Stimulated activated CD8-positive, alpha-beta memory T cell treated with anti-CD3 and anti-CD28 coated beads, Interleukin-7, amount 100 ng/mL, for 24 hours (primary cell): Measurements from ENCODE around the gene E4F1.

Source experiments
- DNase-seq: peaks from one replicate; pipeline ENCODE4 v3.0.0-alpha.2; 2020; ENCODE audit warnings: low read depth

E4F1 gene

DNA sequence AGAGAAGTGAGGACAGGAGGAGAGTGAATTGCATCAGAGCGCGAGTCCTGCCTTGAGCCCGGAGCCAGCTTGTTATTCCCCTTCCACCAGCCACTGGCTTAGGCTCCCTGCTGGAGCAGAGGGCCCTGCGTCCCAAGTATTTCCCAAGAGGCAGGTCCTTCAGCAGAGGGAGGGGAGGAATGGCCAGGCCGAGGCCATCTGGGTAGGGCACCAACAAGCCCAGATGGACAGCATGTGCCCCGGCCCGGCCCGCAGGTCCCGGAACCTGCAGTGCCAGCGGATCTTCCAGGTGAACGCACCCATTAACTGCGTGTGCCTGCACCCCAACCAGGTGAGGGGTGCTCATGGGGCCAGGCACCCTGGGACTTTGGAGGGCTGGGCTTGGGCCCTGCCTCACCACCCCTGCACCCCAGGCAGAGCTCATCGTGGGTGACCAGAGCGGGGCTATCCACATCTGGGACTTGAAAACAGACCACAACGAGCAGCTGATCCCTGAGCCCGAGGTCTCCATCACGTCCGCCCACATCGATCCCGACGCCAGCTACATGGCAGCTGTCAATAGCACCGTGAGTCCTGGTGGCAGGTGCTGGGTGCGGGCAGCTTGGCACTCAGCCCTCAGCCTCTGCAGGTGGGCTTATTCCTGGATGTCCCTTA lies 16.5 kb upstream of the E4F1 start:
- no peak for DNase-seq

DNA sequence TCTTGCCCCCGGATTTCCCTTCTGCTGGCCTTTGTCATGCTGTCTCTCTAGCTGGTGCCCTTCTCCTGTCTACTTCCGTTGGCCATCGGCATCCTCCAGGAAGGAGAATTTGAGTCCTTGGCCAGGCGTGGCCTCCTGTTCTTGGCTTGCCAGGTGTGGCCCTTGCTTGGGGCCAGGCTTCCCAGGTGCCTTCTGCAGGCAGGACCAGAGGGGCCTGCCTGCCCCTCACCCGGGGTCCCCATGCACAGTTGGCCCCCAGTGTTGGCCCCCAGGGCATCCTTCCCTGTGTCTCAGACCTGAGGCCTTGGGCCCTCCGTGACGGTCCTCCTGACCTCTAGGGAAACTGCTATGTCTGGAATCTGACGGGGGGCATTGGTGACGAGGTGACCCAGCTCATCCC lies 15.5 kb upstream of the E4F1 start:
- DNase-seq = no peak

DNA sequence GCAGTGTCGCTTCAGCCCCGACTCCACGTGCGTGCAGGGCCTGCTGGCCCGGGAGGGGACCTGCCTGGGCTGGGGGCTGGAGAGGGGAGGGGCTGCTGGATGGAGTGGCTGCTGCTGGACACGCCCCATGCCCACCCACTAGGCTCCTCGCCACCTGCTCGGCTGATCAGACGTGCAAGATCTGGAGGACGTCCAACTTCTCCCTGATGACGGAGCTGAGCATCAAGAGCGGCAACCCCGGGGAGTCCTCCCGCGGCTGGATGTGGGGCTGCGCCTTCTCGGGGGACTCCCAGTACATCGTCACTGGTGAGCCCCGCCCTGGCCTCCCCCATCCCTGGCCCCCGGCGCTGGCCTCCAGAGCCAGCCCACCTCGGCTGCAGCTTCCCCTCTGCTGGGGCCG lies 15.1 kb upstream of the E4F1 start:
- DNase-seq = no peak

DNA sequence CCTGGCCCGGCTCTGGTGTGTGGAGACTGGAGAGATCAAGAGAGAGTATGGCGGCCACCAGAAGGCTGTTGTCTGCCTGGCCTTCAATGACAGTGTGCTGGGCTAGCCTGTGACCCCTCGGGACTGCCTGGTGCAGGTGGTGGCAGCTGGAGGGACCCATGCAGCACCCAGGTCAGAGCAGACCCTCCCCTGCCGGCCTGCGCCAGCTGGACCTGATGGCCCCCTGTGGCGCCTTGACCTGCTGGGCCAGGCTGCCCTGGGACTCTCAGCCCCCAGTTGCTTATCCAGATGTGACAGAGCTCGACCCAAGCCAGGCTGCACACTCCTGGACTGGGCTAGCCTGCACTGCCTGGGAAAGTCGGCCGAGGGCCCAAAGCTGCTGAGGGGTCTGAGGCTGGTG lies 14.6 kb upstream of the E4F1 start:
- DNase-seq = no peak

DNA sequence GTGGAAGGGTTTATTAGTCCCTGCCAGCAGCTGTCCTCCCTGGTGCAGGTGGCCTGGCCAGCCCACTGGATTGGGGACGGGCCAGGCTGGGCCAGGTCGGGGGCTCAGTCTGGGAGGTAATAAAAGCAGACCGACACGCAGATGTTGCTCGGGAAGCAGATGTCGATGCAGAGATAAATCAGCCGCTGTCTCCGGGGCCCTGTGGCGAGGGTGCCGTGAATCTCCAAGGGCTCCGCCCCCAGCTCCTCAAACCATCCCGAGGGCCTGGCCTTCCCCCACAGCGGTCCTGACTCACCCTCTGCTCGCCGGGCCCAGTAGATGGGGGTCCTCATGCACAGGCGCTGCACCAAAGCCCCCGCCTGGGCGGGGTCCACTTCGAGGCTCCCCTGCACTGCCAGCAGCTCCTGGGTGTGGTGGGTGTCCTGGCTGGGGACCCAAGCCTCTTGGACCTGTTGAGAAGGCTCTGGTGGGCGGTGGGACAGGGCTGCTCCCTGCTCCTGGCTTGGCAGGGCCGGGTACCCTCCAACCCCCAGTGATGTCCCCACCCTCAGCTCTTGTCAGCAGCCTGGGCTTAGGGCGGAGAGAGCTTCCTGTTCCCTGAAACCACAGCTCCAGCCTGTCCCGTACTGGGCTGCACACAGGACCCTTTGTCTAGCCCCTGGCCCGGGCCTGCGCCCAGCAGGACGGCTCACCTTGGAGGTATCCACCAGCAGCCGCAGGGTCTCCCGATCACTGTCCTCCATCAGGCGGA lies 14.0 kb upstream of the E4F1 start:
- no peak for DNase-seq

DNA sequence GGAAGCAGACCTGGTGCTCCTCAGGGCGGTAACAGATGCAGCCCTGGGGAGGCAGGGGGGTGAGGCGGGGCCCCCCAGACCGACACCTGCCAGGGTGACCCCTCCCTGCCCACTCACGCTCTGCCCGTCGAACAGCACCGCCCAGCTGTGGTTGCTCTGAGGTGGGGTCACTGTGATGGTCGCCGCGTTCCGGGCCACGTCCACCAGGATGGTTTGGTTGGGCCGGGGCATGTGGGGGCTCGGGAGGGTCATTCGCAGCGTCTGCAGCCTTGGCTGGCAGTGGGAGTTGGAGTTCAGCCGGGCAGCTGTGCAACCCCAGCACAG lies 13.4 kb upstream of the E4F1 start:
- no peak for DNase-seq

DNA sequence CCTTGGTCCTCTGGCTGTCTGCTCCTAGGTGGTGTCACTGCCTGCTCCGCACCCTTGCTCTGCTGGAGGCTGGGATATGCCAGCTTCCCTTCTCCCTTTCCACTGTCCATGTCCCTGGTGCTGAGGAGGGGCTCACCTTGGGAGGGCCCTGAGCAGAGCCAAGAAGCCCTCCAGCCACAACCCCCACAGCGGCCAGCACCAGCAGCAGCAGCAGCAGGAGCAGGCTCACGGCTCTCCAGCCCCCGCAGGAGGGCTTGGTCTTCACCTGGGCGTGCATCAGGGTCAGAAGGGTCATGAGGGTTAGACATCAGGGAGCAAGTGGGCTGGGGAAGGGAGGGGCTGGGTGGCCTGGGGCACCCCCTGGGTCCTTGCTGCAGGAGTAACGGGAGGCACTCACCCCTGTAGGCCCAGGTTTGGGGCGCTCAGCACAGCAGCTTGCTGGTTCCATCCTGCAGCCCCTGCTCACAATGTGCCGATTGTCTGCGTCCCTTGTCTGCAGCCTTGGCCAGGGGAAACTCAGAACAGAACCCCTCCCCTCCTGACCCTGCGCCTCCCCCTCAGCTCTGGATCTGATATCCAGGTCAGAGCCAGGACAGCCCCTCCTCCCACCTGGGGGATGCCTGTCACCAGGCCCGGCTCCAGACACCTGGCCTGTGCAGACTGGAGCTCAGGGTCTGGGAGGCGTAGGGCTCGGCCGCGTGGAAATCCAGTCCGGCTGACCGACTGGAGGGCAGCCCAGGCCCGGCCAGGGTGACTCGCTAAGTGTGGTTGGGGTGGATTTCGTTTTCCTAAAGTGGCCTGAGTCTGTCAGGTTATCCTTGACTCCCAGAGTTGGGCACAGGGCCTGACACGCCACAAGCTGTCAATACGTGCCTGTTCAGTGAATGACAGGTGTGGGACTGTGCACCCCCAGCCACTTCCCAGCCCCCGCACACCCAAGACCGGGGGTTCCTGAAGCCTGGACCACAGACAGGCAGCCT lies 12.7 kb upstream of the E4F1 start, which contains the start of gene BRICD5:
Gene BRICD5 (minus strand): TSS at position 478 of the 980 bp plus-strand sequence. CDS start 30 bp downstream, at position 448.
- DNase-seq = no peak

DNA sequence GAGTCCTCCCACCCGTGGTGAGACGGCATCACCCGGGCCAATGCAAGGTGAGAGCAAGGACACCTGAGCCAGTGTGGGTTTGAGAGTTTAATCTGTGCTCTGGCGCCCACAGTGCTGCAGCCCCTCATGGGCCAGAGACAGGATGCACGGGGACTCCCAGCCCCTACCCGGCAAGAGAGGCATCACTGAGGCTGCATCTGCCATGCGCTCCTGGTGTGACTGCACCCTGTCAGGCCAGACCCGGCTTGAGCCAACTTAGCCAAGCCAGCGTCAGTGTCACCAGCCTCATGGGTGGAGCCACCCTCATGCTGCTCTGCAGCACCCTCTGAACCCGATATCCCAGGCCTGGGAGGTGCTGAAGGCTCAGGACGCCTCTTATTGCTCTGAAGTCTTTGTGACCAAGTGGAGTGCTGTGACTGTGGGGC lies 11.5 kb upstream of the E4F1 start:
- DNase-seq = no peak

DNA sequence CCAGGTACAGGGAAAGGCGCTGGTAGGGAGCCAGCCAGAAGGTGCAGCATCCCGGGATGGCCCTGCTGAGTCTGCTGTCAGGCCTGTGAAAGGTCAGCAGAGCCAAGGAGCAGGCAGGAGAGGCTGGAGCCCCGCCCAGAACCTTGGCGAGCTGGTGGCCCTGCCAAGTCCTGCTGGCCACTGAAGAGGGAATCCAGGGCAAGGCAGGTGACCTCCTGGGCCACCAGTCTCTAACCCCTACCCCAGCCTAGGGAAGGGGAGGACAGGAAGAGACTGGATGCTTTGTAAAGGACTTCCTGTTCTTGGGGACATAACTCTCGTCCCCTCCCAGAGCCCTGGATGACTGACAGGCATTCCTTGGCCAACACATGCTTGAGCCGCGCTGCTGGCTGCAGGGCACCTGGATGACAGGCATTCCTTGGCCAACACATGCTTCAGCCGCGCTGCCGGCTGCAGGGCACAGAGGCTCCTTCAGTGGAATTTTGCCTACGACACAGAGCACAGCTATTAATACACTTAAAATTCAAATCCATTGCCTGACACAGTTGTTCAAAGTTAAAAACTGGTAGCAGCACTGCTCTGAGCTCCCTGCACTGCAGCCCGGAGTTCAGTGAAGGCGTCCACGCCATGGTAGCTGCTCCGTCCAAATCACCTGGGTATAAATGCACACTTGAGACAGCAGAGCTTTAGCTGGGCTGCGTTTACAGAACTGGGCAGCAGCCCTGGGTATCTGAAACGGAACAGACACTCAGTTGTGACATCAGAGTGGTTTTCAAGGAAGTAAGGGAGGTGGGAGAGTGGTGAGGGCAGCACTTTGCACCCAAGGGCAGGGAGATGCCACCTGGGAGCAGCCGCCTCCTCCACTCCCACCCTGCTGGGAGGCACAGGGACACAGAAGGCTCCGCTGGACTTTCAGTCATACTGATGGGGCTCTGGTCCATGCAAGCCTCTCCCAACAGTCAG lies 10.7 kb upstream of the E4F1 start:
- DNase-seq = no peak

DNA sequence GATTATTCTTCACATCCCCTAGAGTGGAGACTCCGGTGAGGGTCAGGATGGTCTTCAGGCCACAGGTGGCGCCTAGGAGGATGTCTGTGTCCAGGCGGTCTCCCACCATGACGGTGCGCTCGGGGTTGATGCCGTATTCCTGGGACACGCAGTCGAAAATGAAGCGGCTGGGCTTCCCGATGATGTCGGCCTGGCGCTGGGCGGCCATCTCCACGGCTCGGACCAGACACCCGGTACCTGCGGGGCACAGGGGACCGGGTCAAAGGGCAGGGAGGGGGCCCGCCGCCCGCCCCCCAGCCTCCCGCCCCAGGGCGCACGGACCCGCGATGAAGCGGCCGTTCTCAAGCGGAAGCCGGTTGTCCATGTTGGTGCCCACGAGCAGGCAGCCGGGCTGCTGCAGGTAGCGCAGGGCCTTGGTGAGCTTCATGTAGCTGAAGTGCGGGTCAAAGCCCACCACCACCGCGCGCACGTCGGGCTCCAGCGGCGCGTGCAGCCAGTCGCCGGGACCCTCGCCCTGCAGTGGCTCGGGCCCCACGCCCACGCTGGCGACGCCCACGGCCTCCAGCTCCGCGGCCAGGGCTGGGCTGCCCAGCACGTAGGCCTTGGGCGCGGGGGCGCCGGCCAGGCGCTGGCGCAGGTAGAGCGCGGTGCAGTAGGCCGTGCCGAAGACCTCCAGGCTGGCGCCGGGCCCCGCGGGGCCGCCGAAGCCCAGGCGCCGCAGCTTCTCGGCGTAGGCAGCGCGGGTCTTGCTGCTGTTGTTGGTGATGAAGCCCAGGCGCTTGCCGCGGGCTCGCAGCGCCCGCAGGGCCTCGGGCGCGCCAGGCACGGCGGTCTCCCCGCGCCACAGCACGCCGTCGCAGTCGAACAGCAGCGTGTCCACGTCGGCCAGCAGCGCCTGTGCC lies 9.3 kb upstream of the E4F1 start:
- no peak for DNase-seq

DNA sequence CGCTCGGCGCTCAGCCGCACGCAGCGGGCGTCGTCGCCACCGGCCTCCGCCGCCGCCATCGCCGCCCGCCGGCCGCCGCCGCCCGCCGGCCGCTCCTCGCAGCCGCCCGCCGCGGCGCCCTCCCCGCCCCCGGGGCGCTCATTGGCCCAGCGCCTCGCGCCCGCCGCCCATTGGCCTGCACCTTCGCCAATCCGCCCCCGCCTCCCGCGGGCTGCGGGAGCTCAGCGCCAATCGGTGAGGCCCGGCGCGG lies 8.7 kb upstream of the E4F1 start, which contains the start of gene PGP:
Gene PGP (minus strand): TSS at position 122 of the 250 bp plus-strand sequence. CDS start 63 bp downstream, at position 59.
- no peak for DNase-seq

DNA sequence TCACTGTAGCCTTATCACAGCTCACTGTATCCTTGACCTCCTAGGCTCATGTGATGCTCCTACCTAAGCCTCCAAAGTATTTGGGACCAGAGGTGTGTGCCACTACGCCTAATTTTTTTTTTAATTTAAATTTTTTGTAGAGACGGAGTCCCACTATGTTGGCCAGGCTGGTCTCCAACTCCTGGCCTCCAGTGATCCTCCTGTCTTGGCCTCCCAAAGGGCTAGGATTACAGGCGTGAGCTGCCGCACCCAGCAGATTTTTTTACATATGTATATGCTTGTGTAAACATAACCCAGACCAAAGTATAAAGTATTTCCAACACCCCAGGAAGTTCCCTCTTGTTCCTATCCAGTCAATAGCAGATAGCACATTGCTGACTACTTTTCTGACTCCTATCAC lies 7.1 kb upstream of the E4F1 start:
- DNase-seq = no peak

DNA sequence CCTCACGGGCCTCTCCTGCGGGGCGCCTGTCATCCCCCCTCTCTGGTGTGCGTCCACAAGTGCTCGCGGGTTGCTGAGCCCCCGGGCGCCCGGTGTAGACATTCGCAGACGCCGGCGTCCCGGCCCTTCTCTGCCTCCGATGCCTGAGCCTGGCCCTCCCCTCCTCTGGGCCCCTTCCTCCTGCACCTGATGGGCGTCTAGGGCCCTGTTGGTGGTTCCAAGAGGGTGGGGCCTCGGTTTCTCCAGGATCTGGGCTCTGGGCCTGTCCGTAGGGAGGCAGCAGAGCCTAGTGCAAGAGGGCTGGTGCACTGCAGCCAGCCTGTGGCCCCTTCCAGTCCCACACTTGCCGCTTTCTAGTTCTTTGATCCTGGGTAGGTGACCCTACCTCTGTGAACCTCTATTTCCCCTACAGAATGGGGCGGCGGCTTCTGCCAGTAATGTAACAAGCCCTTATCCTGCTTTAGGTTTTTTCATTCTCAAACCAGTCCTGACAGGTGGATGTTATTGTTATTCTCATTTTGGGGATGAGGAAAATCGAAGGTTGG lies 623 bp downstream of the E4F1 start:
- DNase-seq = no peak

DNA sequence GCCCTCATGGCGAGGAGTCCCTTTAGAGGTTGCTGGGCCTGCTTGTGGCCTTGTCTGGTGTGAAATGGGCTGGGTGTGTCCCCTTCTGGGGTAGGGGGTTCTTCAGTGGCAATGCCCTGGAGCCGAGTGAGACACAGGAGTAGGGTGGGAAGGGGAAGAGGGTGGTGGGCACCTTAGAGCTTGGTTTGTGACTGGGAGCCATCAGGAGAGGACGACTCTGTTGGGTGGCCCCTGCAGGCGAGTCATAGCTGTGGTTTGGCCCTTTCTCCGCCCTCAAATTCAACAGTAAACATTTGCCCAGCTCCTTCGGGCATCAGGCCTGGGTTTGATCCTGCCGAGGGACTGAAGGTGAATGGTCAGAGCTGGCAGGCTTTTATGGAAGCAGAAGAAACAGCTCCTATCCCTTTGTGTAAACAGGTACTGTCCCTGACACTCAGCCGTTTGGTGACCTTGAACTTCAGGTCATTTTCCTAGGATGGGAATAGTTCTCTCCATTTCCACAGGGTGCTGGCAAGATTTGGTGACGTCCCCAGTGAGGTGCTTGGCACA lies 2.9 kb downstream of the E4F1 start:
- no peak for DNase-seq

DNA sequence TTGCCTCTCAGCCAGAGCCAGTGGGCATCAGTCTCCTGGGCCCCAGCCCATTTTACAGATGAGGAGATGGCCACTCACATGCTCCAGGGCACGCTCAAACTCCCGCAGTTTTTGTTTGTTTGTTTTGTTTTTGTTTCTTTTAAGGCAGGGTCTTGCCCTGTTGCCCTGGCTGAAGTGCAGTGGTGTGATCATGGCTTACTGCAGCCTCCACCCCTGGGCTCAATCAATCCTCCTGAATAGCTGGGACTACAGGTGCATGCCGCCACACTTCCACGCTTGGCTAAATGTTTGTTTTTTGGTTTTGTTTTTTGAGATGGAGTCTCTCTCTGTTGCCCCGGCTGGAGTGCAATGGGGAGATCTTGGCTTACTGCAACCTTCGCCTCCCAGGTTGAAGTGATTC lies 3.5 kb downstream of the E4F1 start:
- DNase-seq = no peak

DNA sequence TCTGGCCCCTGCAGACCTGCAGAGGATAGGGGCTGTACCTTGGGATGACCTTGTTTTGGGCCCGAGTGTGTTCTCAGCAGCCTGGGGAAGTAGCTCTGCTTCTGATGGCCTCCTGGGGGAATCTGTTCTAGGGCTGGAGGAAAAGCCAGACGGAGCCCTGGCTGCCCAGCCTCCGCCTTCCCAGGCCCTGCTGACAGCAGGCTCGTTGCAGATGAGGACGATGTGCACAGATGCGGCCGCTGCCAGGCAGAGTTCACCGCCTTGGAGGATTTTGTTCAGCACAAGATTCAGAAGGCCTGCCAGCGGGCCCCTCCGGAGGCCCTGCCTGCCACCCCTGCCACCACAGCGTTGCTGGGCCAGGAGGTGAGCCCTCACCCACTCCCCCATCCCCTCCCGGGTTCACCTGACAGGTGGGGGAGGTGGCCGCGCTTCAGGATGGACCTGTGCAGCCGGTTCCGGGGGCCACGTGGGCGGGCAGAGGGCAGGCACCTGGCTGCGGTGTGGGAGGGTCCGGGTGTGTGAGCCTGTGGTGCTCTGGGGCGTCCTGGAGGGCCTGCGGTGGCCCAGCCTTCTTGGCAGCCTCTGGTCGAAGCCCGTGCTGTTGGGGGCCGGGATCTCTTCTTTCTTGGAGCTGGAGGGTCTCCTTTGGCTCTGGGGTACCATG lies 4.9 kb downstream of the E4F1 start:
- no peak for DNase-seq

DNA sequence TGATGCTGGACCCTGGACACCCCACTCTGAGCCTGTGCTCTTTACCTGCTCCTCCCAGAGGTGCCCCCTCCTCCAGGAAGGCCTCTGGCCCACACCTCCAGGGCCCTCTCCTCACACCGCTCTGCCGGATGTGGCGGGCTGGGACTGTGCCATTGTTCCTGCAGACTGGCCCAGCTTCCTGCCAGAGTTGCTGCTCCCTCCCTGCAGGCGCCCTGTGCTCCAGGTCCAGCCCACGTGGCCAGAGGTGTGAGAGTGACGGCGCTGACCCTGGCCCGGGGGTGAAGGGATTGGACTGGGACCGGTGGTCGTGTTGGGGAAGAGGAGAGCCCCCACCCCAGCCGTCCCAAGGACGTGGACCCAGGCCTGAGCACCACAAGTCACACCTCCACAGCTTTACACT lies 5.7 kb downstream of the E4F1 start:
- no peak for DNase-seq

DNA sequence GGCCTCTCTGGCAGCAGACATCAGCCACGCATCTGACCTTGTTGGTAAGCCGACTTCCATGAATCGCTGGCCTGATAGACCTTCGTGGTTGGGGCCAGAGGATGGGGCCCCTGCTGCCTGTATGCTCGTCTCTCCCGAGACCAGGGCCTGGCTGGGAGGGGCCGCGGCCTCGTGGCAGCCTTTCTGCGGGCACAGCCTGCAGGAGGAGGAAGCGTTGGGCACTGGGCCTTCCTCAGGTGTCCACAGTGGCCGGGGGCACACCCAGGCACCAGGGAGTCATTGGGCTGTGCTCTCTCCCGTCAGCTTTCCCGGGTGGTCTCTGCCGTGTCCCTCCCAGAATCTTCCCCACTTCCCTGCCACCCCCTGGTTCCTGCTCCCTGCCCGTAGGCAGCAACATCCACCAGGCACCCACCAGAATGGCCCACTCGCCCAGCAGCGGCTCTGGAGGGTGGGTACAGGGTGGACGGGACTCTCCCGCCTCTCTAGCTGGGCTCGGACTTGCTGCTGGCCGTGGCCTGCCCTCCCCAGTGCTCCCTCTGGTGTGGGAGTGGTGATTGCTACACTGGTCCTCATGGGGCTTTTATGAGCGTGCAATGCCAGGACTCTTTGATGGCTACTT lies 6.3 kb downstream of the E4F1 start:
- DNase-seq = no peak

DNA sequence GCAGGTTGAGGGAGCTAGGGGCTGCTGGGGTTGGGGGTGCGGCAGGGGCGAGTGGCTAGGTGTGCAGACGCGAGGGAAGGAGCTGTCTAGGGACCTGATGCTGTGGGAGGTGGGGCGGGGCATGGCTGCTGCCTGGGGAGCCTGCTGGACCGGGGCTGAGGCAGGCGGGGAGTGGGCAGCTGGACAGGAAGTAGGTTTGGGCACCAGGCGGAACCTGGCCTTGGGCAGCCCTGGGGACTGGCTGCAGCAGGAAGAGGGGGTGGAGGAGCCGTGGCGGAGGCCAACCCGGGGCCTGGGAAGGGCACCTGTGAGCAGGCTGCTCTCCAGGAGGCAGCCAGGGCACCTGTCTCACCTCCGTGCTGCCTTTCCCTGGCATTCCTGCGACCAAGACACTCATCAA lies 7.0 kb downstream of the E4F1 start:
- DNase-seq = no peak
